Measurements from ENCODE around the gene BRINP2. TPM values are rescaled to one million over a fixed set of nuclear protein-coding genes. Genes with fewer than 3 reads are reported as not detected.

The BRINP2 gene, protein sequence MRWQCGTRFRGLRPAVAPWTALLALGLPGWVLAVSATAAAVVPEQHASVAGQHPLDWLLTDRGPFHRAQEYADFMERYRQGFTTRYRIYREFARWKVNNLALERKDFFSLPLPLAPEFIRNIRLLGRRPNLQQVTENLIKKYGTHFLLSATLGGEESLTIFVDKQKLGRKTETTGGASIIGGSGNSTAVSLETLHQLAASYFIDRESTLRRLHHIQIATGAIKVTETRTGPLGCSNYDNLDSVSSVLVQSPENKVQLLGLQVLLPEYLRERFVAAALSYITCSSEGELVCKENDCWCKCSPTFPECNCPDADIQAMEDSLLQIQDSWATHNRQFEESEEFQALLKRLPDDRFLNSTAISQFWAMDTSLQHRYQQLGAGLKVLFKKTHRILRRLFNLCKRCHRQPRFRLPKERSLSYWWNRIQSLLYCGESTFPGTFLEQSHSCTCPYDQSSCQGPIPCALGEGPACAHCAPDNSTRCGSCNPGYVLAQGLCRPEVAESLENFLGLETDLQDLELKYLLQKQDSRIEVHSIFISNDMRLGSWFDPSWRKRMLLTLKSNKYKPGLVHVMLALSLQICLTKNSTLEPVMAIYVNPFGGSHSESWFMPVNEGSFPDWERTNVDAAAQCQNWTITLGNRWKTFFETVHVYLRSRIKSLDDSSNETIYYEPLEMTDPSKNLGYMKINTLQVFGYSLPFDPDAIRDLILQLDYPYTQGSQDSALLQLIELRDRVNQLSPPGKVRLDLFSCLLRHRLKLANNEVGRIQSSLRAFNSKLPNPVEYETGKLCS
- polyA plus RNA-seq, result not detected

DNA sequence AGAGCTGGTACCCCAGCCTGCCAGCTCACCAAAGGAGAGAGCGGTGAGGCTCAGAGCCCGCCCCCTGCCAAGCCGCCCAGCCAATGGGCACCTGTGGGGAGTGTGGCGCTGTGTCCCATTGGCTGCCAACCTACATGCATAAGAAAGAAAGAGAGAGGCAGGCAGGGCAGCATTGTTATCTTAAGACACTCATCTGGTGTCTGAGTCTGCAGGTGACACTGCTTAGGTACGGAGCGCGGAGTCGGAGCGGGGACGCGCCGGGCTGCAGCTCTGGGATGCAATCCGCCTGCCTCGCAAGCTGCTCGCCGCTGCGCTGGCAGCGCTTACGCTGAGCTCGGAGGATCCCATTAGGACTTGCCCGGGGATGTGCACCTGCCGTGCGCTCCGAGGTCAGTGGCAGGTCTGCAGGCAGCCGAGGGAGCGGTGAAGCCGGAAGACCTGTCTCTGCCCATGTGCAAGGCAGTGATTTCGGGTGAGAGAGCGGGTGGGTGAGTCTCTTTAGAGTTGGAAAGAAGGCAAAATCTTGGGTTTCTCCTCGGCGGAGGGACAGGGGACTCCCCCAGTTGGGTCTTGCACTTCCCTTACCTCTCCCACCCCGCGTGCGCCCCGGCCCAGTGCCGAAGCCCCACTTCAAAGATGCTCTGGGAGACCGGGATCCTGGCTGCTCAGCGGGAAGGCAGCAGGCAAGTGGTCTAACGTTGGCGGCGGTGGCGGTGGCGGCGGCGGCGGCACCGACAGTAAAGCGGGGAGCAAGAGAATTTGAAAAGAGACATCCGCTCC lies at the start of gene BRINP2:
TSS of gene BRINP2 (plus strand) at position 203 of the 780 bp plus-strand sequence. CDS start 58,919 bp downstream, outside the sequence.
- H3K4me3 Mint-ChIP-seq, result no peak within 1 kb of the TSS
- no peak within 1 kb of the TSS for H3K27ac Mint-ChIP-seq
- H3K4me1 Mint-ChIP-seq, result no peaks in the 10 kb centered on the region
- peaks cover 0 to 7% (median 0%) of the 10 kb centered on the region in 6 donors for H3K9me3 Mint-ChIP-seq
- DNase-seq, result no peak
- peaks cover 2 to 6% (median 3%) of the 10 kb centered on the region in 3 donors for H3K27me3 Mint-ChIP-seq (ENCODE audit: low read depth in 3 of 3)
- no peaks in the 10 kb centered on the region for H3K36me3 Mint-ChIP-seq

DNA sequence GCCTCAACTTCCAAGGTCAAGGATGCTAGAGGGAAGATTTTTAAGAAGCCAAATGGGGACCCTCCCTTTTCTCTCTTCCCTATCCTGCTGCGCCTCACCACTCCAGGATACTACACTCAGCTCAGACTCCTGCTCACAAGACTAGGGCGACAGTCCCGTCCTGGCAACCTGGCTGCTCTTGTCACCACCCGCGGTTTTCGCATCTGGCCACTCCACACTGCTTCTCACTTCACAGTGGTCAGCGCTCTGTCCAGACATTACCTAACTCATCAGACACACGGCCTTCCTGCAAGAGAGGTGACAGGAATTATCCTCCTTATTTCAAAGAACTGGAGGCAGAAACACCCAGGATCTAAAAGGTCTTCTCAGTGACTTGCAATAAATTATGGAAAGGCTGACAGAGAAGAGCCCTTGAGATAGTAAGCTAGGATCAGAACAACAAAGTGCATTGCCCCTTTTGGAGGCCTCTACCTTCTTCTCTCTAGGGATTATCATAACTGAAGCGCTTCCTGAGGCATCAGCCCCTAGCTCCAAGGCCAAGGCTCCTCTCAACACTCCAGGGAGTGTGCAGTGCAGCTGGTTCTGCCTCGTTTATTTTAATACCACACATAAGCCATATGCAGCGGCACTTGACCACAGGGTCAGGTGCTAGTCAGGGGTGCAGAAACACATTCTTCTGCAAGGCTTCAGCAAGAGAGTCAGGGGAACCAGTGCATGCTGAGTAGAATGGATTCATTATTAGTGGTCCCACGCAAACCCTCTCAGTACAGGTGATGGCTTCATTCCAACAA lies 48.1 kb upstream of the BRINP2 start:
- no peak for DNase-seq
- Mint-ChIP-seq H3K4me3 (no peak overlapping the region), H3K27ac (no peak overlapping the region), H3K9me3 (peaks cover 0 to 11% (median 5%) of the 10 kb centered on the region in 6 donors), H3K36me3 (no peaks in the 10 kb centered on the region), H3K27me3 (ENCODE audit: low read depth in 3 of 3) (peaks cover 0 to 2% (median 2%) of the 10 kb centered on the region in 3 donors), H3K4me1 (no peaks in the 10 kb centered on the region)

DNA sequence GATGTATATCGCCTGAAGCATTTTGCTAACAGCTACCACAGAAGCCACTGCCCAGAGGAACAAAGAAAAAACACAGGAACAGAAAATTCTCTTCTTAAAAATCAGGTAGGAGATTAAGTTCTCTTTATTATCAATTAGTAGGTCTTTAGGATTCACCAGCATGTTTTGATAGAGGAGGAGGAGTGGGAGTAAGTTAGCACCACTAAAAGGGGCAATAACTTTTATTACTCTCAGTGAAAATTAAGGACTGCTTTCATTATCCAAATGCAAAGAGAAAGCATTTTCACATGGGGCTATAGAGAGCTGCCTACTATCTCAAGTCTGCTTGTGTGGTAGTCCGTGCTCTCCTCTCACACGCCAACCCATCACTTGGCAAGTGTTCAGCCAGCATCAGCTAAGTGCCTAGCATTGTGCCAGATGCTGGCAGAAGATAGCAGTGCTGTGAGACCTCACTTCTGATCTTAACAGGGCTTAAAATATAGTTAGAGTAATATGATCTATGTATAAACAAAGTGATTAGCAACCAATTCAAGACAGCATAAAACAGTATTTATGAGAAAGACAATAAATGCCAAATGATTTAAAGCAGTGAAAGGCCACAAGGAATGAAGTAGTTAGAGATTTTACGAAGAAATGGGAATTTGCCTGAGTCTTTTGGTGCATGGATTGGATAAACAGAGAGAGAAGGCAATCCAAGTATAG lies 46.0 kb upstream of the BRINP2 start:
- peaks cover 0 to 18% (median 6%) of the 10 kb centered on the region in 6 donors for H3K9me3 Mint-ChIP-seq
- DNase-seq, result no peak
- peaks cover 0 to 2% (median 0%) of the 10 kb centered on the region in 3 donors for H3K27me3 Mint-ChIP-seq (ENCODE audit: low read depth in 3 of 3)
- H3K27ac Mint-ChIP-seq, result no peak overlapping the region
- no peaks in the 10 kb centered on the region for H3K4me1 Mint-ChIP-seq
- H3K4me3 Mint-ChIP-seq, result no peak overlapping the region
- H3K36me3 Mint-ChIP-seq, result no peaks in the 10 kb centered on the region

DNA sequence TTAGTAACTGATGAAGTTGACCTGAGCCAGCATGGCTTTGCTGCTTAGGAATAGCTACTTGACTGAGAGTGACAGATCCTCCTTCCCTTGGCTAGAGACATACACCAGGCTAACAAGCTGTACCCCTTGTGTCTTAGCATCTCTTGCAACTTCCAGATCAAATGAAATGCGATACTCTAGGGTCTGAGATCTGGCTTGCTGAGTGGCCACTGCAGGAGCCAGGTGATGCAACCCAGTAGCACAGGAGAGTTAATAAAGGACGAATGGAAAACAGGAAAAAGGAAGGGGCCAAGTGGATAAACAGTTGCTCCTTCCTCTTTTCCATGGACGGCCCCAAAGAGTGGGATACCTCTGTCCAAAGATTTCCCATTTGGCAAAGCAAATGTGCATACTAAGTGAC lies 44.5 kb upstream of the BRINP2 start:
- Mint-ChIP-seq H3K27ac (no peak overlapping the region), H3K36me3 (no peaks in the 10 kb centered on the region), H3K4me1 (no peaks in the 10 kb centered on the region), H3K9me3 (peaks cover 2 to 12% (median 5%) of the 10 kb centered on the region in 6 donors), H3K4me3 (no peak overlapping the region), H3K27me3 (ENCODE audit: low read depth in 3 of 3) (peaks cover 0 to 2% (median 0%) of the 10 kb centered on the region in 3 donors)
- no peak for DNase-seq

DNA sequence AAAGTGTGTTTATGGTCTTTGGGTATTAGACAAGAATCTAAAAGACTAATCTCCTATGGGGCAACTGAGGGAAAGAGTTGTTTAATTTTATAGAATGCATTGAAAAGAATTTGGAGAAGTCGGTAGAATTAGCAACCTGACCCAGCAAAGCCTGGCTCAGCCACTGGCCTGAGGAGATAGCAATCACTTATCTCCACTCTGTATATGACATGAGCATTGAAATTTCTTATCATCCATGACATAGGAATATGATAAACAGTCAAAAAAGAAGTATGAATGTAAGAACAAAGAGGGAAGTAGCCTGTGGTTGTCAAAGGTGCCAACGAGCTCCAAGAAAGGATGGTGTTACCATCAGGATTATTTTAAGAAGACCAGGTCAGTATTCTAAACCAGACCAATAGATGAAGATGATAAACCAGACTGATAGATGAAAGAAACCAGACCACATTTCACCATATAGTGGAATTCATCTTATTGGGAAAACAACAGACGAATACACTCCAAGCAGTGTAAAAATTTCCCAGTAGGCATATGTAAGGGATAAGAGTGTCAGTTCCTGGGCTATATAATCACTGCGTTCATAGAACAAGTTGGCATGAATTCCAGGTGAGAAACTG lies 42.0 kb upstream of the BRINP2 start:
- Mint-ChIP-seq H3K9me3 (peaks cover 0 to 12% (median 4%) of the 10 kb centered on the region in 6 donors), H3K4me1 (no peaks in the 10 kb centered on the region), H3K4me3 (no peak overlapping the region), H3K27me3 (ENCODE audit: low read depth in 3 of 3) (peaks cover 0 to 2% (median 0%) of the 10 kb centered on the region in 3 donors), H3K27ac (no peak overlapping the region), H3K36me3 (no peaks in the 10 kb centered on the region)
- DNase-seq, result no peak

DNA sequence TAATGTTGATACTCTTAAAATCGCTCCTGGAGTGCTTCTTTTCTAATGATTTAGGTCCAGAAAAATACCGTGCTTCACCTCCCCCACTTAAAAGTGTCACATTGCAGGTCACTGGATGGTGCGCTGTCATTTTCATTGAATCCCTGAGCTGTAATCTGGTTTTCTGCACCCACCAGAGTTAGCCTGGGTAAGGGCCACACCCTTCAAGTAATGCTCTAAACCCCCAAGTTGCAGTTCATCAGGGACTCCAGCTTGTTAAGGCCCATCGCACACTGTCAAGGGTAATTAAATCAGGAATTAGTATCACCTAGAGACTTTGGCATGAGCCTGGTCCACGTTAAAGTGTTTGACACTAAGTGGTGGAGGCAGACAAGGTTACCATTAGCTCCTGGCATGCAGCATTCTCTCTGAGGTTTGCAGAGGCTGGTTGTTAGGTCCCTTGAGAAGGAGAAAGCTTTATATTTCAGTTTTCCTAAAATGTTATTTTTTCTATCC lies 40.3 kb upstream of the BRINP2 start:
- H3K27me3 Mint-ChIP-seq (ENCODE audit: low read depth in 3 of 3), result peaks cover 0 to 2% (median 0%) of the 10 kb centered on the region in 3 donors
- H3K9me3 Mint-ChIP-seq, result peaks cover 0 to 12% (median 4%) of the 10 kb centered on the region in 6 donors
- no peak overlapping the region for H3K27ac Mint-ChIP-seq
- no peak for DNase-seq
- H3K4me3 Mint-ChIP-seq, result no peak overlapping the region
- no peaks in the 10 kb centered on the region for H3K4me1 Mint-ChIP-seq
- H3K36me3 Mint-ChIP-seq, result no peaks in the 10 kb centered on the region

DNA sequence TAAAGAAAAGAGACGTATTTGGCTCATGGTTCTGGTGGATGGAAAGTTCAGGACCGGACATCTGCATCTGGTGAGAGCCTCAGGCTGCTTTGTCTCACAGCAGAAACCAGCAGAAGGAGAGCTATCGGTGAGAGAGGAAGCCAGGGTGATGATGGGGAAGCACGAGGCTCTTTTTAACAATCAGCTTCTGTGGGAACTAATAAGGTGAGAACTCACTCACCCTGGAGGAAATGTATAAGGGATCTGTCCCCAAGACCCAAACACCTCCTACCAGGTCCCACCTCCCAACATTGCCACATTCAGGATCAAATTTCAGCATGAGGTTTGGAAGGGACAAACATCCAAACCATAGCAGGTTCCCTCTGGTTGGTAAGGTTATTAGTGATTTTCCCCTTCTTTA lies 39.0 kb upstream of the BRINP2 start:
- Mint-ChIP-seq H3K36me3 (no peaks in the 10 kb centered on the region), H3K4me1 (no peaks in the 10 kb centered on the region), H3K4me3 (no peak overlapping the region), H3K27me3 (ENCODE audit: low read depth in 3 of 3) (peaks cover 0 to 2% (median 0%) of the 10 kb centered on the region in 3 donors), H3K9me3 (peaks cover 0 to 12% (median 4%) of the 10 kb centered on the region in 6 donors), H3K27ac (no peak overlapping the region)
- no peak for DNase-seq

DNA sequence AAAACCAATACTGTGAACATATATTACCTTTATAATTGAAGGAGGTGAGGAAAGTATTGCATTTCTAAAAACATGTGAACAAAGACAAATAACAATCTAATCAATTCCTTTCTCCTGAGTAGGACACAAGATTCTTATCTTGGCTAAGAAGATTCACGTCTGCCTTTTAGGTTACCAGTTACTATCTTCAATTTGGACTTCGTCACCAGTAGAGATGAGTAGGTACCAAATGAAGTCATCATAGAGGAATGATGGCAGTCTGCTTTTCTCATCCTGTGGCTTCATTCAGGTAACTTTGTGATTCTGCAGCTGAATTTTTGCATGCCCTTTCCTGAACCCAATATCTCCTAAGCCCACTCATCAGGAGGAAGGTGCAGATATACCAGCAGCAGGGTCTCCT lies 38.6 kb upstream of the BRINP2 start:
- no peak overlapping the region for H3K4me3 Mint-ChIP-seq
- DNase-seq, result no peak
- H3K27me3 Mint-ChIP-seq (ENCODE audit: low read depth in 3 of 3), result peaks cover 0 to 2% (median 0%) of the 10 kb centered on the region in 3 donors
- H3K9me3 Mint-ChIP-seq, result peaks cover 0 to 12% (median 4%) of the 10 kb centered on the region in 6 donors
- no peak overlapping the region for H3K27ac Mint-ChIP-seq
- no peaks in the 10 kb centered on the region for H3K4me1 Mint-ChIP-seq
- H3K36me3 Mint-ChIP-seq, result no peaks in the 10 kb centered on the region

DNA sequence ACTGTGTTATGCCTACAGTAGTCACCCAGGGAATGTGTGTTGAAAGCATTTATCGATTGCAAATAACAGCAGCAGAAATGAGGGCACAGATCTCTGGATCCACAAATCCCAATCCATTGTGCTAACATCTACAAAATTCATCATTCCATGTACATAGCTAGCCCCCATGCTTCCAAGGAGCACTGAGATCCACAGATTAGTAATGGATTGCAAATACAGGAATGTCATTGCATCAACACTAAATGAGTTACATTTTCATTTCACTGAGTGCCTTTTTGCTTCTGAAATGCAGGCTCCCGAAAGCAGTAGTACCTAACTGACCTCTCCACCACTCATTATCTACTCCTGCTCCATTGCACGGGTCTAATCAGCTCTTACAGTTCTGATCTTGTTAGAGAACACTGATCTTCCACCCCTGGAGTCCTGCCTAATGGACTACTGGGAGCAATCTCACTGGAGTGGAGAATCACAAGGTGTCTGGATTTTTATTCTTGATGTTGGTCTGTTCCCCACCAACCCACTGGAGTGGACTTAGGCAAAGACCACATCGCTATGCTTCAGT lies 36.7 kb upstream of the BRINP2 start:
- Mint-ChIP-seq H3K27ac (no peak overlapping the region), H3K36me3 (no peaks in the 10 kb centered on the region), H3K27me3 (ENCODE audit: low read depth in 3 of 3) (peaks cover 0 to 2% (median 0%) of the 10 kb centered on the region in 3 donors), H3K9me3 (peaks cover 0 to 7% (median 3%) of the 10 kb centered on the region in 6 donors), H3K4me3 (no peak overlapping the region), H3K4me1 (no peaks in the 10 kb centered on the region)
- DNase-seq, result no peak

DNA sequence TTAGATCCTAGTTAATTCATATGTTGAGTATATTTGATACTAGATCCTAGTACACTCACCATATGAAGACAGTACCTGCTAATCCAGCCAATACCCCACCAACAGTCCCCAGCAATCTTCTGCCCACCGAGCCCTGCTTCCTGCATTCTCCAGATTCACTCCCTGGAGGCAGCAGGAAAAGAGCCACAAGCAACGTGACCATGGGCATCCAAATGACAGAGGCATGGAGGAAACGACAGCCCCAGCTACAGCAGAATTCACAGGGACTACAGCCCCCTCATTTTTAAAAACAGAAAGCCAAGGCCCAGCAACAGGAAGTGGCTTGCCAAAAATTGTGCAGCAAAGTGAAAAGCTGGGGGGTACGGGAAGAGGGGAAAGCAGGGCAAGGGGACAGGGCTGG lies 35.5 kb upstream of the BRINP2 start:
- Mint-ChIP-seq H3K4me3 (no peak overlapping the region), H3K4me1 (no peaks in the 10 kb centered on the region), H3K27ac (no peak overlapping the region), H3K36me3 (no peaks in the 10 kb centered on the region), H3K27me3 (ENCODE audit: low read depth in 3 of 3) (peaks cover 0 to 2% (median 0%) of the 10 kb centered on the region in 3 donors), H3K9me3 (peaks cover 0 to 6% (median under 1%) of the 10 kb centered on the region in 6 donors)
- DNase-seq, result no peak

DNA sequence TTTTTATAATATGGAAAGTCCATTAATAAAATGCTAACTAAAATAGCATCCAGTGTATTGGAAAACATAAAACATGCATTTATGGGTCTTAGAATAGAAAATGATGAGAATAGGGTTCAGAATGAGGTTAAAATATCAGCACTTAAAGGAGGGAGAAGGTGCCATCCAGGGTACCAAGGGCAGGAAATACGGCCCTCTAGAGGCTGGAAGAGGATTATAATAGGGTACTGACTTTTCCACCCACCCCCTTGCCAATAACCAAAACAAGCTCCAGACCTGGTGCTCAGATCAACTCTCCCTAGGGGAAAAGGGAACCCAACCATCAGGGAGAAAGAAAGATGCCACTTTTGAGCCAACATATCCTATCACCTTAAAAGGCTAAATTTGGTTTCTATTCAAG lies 32.9 kb upstream of the BRINP2 start:
- Mint-ChIP-seq H3K4me1 (no peaks in the 10 kb centered on the region), H3K36me3 (no peaks in the 10 kb centered on the region), H3K4me3 (no peak overlapping the region), H3K27ac (no peak overlapping the region), H3K27me3 (ENCODE audit: low read depth in 3 of 3) (peaks cover 0 to 3% (median 0%) of the 10 kb centered on the region in 3 donors), H3K9me3 (peaks cover 0 to 18% (median 2%) of the 10 kb centered on the region in 6 donors)
- DNase-seq, result no peak

DNA sequence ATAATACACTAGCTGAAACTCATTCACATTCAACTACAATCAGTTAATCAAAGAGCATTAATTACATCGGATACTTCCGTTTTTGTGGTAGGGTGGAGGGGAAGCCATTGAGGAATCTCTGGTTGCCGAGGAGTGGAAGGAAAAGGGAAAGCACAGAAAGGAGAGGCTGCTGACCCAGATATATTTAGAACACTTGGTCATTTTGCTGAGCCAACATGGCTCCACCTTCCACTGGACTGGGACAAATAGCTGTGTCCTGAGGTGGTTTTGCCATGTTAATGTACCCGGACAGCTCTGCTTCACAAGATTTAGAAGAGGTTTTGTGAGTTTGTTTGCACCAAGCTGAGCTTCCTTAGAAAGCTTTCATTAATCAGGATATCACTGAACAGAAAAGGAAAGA lies 32.4 kb upstream of the BRINP2 start:
- DNase-seq, result no peak
- H3K4me1 Mint-ChIP-seq, result no peaks in the 10 kb centered on the region
- no peak overlapping the region for H3K27ac Mint-ChIP-seq
- H3K9me3 Mint-ChIP-seq, result peaks cover 0 to 18% (median 3%) of the 10 kb centered on the region in 6 donors
- no peak overlapping the region for H3K4me3 Mint-ChIP-seq
- H3K27me3 Mint-ChIP-seq (ENCODE audit: low read depth in 3 of 3), result peaks cover 0 to 3% (median 0%) of the 10 kb centered on the region in 3 donors
- no peaks in the 10 kb centered on the region for H3K36me3 Mint-ChIP-seq
